GM21619 (cell line): Measurements from ENCODE around the gene URB2.
"Not testable (repeated sequence)": the region's sequence is repeated elsewhere in the genome, so short reads cannot be mapped to it uniquely, and the experiment has no call there.

ENCODE experiments used
- ATAC-seq: cut with Tn5 transposase; IDR thresholded peaks from one replicate; pipeline ENCODE4 v1.9.1; 2021; ENCODE audit not compliant: unreplicated experiment

Gene URB2

GRCh38 chr1:229625915-229626831 is at the start of gene URB2, which contains the start of gene TAF5L:
Gene URB2, plus strand, starts transcription at chr1:229626247. Its CDS starts 1,387 bp downstream, at chr1:229627634.
Gene TAF5L, minus strand, starts transcription at chr1:229626122. Its CDS starts 11,640 bp downstream, at chr1:229614482.
- ATAC-seq, result peak; percentile 72

GRCh38 chr1:229578168-229579058 is 47.6 kb upstream of the URB2 start:
- peak; percentile 36 for ATAC-seq

DNA sequence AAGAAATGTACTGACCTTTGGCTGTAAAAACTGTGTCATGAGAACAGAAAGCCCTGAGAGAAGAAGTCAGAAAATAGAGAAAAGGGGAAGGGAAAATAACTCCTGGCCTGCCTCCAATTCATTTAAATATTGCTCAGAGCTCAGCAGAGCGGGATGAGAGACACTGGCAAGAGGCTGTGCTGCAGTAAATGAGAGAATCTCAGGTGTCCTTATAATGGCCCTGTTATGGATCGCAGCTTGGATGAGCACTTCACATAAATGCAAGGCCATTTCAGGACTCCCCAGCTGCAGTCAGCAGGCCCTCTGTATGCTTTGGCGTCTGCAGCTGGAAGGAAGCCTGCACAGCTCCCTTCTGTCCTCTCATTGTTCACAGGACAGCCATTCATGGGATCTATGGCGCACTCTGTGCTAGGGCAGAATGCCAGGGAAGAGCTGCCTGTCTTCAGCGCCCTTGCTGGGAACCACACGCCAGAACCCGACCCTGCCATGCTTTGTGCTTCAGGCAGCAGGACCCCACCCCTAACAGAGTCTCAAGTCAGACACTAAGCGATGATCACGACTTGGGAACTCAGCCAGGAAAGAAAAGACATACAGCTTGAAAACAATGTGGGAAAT is 46.9 kb upstream of the URB2 start:
- peak; percentile 92 for ATAC-seq

GRCh38 chr1:229581485-229581884 is 44.6 kb upstream of the URB2 start:
- no peak for ATAC-seq

- no peak for ATAC-seq
These were observed 43.9 kb upstream of the URB2 start for GRCh38 chr1:229582011-229582694.

DNA sequence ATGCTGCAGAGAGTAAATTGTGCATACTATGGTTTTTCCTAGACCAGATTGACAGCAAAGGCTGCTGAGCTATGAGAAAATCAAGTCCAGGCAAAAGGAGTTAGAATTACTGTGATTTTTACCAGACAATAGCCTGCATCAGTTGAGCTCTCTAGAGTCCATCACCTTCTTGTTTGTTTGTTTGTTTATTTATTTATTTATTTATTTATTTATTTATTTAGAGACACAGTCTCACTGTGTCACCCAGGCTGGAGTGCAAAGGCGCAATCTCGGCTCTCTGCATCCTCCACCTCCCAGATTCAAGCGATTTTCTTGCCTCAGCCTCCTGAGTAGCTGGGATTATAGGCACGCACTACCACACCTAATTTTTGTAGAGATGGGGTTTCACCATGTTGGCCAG is 43.3 kb upstream of the URB2 start:
- no peak for ATAC-seq

DNA sequence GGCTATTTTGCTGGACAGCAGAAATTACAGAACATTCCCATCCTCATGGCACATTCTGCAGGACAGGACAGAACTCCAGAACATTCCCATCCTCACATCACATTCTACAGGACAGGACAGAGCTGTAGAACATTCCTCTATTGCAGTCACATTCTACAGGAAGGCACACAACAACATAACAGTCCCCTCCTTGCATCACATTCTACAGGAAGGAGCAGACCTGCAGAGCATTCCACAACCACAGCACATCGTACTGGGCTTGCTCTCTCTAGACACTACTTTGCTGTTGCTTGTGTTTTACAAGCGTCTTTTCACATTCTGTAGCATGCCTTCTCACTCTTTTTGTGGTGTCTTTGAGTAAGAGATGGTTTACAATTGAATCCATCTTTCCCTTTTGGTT is 40.7 kb upstream of the URB2 start:
- no peak for ATAC-seq

DNA sequence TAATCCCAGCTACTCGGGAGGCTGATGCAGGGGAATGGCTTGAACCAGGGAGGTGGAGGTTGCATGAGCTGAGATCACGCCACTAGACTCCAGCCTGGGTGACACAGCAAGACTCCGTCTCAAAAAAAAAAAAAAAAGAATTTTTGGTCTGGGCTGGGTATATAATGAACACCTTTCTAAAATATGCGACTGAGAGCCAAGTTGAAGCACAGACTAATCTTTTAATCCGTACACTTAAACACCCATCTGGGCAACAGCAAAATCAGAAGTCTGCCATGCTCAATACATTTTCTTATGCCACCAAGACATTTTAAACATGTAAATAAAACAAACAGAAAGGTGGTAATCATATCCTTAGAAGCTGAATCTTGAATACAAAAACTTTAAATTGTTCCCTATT is 35.9 kb upstream of the URB2 start:
- no peak for ATAC-seq

DNA sequence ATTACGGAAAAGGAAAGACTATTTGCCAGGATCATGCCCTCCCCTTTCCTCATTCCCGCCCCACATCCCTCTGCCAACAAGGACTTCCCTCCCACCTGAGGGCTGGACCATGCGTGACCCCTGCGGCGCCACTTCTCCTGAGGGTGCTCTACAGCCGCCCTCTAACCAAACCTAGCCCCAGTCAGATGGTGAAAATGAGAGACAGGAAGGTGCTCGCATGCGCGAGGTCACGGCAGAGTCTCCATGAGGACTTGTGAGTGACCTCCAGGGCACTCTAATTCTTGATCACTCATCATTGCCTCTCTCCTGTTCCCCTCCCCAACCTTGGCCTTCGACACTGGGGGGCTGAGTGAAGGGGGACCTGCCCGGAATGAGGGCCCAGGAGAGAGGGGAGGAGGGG is 32.2 kb upstream of the URB2 start:
- no peak for ATAC-seq

DNA sequence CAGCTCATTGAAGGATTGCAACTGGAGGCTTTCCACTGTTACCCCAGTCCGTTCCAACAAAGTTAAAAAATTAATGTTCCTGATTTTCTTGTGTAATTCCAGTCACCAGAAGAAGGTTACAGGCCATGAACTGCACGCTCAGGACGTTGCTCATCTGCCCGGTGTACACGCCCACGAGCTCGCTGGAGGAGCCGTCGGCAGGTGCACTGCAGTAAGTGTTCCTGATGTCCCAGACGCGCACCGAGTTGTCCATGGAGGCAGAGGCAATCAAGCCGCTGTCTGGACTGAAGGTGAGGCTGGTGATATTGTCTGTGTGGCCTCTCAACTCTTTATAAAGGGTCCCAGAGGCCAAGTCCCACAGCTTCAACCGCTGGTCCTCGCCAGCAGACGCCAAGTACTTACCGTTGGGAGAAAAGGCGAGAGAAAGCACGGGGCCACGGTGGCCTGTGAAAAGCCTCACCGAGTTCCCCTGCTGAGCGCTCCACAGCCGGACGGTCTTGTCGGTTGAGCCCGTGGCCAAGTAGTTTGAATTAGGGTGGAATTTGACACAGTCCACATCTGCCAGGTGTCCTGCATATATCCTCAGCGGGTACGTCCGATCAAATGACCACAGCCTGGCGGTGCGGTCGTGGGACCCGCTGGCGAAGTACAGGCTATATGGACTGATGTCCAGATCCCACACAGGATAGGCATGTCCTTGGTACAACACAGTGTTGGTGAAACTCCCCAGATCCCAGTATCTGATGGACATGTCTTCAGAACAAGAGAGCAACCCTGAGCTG is 31.6 kb upstream of the URB2 start:
- ATAC-seq, result no peak

- ATAC-seq, result not testable (repeated sequence)
These were observed 30.2 kb upstream of the URB2 start for GRCh38 chr1:229595876-229596275.

DNA sequence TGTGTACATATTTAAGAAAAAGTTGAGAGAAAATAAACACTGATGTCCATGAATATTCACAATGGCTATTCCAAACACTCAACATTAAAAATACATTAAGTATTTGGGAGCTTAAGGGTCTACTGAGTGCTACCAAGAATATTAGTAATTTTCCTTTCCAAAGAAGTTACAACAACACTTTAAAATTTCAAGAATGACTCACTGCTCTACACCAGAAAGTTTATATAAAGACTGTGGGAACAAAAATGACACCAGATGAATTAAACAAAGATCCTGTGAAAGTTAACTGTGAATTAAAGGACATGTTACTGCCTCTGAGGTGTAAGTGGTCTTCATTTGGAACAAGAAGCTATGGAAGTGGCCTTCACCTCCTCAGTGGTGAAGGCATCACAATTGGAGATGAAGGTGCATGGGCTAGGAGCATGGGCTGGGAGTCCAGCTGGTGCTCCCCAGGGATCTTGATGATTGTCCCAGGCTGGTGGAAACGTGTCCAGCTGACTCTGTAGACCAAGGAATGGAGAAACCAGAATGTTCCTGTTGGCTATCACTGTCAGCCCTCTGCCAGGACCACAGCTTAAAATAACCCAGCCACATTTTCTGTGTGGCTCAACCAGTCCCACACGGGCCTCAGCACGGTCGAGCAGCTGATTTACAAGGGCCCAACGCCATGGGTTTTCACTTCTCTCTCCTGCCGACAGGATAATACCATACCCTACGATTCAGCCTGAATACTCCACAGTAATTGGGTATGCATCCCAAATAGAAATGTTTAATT is 28.9 kb upstream of the URB2 start:
- no peak for ATAC-seq

GRCh38 chr1:229597877-229598276 is 28.2 kb upstream of the URB2 start:
- no peak for ATAC-seq

DNA sequence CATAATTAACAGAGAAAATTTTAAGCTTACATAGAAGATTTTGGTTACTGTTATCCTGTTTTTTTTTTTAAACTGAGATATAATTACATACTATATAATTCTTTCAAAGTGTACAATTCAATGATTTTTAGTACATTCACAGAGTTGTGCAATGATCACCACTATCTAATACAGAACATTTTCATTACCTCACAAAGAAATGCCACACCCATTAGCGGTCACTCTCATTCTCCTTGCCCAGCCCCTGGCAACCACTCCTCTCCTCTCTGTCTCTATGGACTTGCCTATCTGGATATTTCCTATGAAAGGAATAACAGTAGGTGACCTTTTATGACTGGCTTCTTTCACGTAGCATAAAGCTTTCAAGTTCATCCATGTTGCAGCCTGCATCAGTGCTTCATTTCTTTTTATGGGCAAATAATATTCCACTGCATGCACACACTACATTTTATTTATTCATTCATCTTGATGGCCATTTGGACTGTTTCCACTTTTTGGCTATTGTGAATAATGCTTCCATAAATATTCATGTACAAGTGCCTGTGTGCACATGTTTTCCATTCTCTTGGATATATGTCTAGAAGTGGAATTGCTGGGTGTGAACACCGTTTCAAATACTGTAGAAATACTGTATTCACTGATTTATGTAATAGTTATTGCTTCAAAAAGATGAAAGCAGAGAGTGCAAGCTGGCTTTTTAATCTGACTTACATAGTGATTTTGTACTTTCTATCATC is 26.7 kb upstream of the URB2 start:
- ATAC-seq, result no peak

- ATAC-seq, result no peak
These were observed 25.8 kb upstream of the URB2 start for GRCh38 chr1:229600229-229600628.

GRCh38 chr1:229603371-229604005 is 22.6 kb upstream of the URB2 start:
- no peak for ATAC-seq

- ATAC-seq, result no peak
These were observed 18.7 kb upstream of the URB2 start for GRCh38 chr1:229607370-229607769.

DNA sequence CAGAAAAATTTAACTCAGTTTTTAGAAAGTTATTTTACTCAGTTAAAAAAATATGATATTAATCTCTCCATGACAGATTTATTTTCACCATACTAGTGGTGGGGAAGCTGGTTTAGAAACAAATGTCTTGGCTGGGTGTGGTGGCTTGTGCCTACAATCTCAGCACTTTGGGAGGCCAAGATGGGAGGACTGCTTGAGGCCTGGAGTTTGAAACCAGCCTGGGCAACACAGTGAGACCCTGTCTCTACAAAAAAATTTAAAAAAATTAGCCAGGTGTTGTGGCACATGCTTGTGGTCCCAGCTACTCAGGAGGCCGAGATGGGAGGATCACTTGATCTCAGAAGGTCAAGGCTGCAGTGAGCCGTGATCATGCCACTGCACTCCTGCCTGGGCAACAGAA is 17.5 kb upstream of the URB2 start:
- ATAC-seq, result no peak
